ENCODE data around the gene RAD17. TPM values are rescaled to one million over a fixed set of nuclear protein-coding genes. Genes with fewer than 3 reads are reported as not detected.

The RAD17 gene
- total RNA-seq, 1 donor: 26.8 TPM

DNA sequence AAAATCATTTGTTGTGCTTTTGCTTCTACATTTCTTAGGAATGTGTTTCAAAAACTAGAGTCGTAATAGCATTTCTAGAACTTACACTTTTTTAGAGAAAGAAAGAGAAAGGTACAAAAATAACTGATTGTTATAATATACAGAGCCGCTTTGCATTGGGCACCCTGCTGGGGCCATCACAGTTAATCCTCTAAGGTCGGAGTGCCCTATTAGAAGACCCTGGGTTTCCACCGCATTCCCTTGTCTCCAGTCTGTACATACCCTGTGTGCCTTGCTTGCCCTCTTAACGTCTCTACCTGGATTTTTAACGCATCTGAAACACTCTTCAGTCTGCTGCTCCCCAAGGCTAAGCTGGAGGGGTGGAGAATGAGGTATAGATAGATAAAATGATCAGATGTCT, 46.6 kb downstream of the RAD17 start:
- H3K36me3 ChIP-seq (ENCODE audit: insufficient read depth, low read length): peaks cover 12% of the 10 kb centered on the region
- H3K27me3 ChIP-seq (ENCODE audit: insufficient read depth, low read length): no peaks in the 10 kb centered on the region
- no peak for DNase-seq (ENCODE audit: insufficient read length, low spot score, missing footprints)
- H3K4me2 ChIP-seq (ENCODE audit: insufficient read depth, low read length): no peak overlapping the region
- H3K9me3 ChIP-seq (ENCODE audit: low read depth, low read length): no peaks in the 10 kb centered on the region
- H2AFZ ChIP-seq (ENCODE audit: low read length): no peak overlapping the region
- H3K27ac ChIP-seq (ENCODE audit: low read depth, low read length): no peak overlapping the region
- H3K79me2 ChIP-seq (ENCODE audit: insufficient read depth, low read length): no peaks in the 10 kb centered on the region
- no peak overlapping the region for H3K4me3 ChIP-seq (ENCODE audit: insufficient read depth, low read length)
- no peaks in the 10 kb centered on the region for H3K4me1 ChIP-seq (ENCODE audit: insufficient read depth, low read length)
- H4K20me1 ChIP-seq (ENCODE audit: insufficient read depth, low read length): no peaks in the 10 kb centered on the region
- TF ChIP-seq, protein P1, sequence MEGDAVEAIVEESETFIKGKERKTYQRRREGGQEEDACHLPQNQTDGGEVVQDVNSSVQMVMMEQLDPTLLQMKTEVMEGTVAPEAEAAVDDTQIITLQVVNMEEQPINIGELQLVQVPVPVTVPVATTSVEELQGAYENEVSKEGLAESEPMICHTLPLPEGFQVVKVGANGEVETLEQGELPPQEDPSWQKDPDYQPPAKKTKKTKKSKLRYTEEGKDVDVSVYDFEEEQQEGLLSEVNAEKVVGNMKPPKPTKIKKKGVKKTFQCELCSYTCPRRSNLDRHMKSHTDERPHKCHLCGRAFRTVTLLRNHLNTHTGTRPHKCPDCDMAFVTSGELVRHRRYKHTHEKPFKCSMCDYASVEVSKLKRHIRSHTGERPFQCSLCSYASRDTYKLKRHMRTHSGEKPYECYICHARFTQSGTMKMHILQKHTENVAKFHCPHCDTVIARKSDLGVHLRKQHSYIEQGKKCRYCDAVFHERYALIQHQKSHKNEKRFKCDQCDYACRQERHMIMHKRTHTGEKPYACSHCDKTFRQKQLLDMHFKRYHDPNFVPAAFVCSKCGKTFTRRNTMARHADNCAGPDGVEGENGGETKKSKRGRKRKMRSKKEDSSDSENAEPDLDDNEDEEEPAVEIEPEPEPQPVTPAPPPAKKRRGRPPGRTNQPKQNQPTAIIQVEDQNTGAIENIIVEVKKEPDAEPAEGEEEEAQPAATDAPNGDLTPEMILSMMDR (IDR thresholded peaks at IDR 0.05; ENCODE audit: extremely low read depth, low read depth, low read length): no peak

DNA sequence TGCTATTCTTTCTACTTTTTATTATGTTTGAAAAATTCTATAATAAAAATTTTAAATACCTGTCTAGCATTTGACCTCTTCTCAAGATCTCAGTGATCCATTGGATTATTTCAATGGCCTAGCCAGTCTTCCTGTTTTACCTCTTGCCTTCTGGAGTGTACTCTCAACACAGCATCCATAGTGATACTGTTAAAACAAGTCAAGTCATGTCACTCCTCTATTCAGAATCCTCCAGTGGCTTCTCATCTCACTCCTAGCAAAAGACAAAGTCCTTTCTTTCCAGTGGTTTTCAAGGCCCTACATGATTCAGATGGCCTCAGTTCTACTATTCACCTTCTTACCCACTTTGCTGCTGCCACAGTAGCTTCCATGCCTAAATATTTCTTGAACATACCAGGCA, 47.1 kb downstream of the RAD17 start:
- Histone ChIP-seq H3K79me2 (ENCODE audit: insufficient read depth, low read length) (no peaks in the 10 kb centered on the region), H2AFZ (ENCODE audit: low read length) (no peak overlapping the region), H3K4me3 (ENCODE audit: insufficient read depth, low read length) (no peak overlapping the region), H3K36me3 (ENCODE audit: insufficient read depth, low read length) (peaks cover 7% of the 10 kb centered on the region), H3K9me3 (ENCODE audit: low read depth, low read length) (no peaks in the 10 kb centered on the region), H4K20me1 (ENCODE audit: insufficient read depth, low read length) (no peaks in the 10 kb centered on the region), H3K27ac (ENCODE audit: low read depth, low read length) (no peak overlapping the region), H3K27me3 (ENCODE audit: insufficient read depth, low read length) (no peaks in the 10 kb centered on the region), H3K4me2 (ENCODE audit: insufficient read depth, low read length) (no peak overlapping the region), H3K4me1 (ENCODE audit: insufficient read depth, low read length) (no peaks in the 10 kb centered on the region)
- no peak for DNase-seq (ENCODE audit: insufficient read length, low spot score, missing footprints)
- TF ChIP-seq, protein P1 (IDR thresholded peaks at IDR 0.05; ENCODE audit: extremely low read depth, low read depth, low read length): no peak

DNA sequence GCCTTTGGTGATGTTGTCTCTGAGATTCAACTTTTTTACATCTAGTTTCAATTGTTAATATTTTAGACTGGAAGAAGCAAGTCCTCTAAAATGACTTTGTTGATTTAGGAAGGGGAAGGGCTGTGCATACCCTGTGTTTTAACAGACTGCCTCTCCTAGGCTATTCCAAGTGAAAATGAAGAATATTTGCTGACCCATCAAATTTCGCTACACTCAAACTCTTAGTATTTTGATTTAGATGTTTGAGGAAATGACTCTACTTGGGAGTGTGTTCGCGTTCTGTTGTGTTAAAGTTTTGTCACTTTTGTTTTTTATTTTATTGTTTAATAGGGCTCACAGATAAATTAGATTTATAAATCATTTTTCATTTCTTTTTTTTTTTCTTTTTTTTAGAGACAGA, 48.9 kb downstream of the RAD17 start:
- H3K4me2 ChIP-seq (ENCODE audit: insufficient read depth, low read length): no peak overlapping the region
- TF ChIP-seq, protein P1 (IDR thresholded peaks at IDR 0.05; ENCODE audit: extremely low read depth, low read depth, low read length): no peak
- no peaks in the 10 kb centered on the region for H3K9me3 ChIP-seq (ENCODE audit: low read depth, low read length)
- no peaks in the 10 kb centered on the region for H3K4me1 ChIP-seq (ENCODE audit: insufficient read depth, low read length)
- no peaks in the 10 kb centered on the region for H4K20me1 ChIP-seq (ENCODE audit: insufficient read depth, low read length)
- H2AFZ ChIP-seq (ENCODE audit: low read length): no peak overlapping the region
- no peak overlapping the region for H3K4me3 ChIP-seq (ENCODE audit: insufficient read depth, low read length)
- no peaks in the 10 kb centered on the region for H3K27me3 ChIP-seq (ENCODE audit: insufficient read depth, low read length)
- no peak overlapping the region for H3K27ac ChIP-seq (ENCODE audit: low read depth, low read length)
- H3K79me2 ChIP-seq (ENCODE audit: insufficient read depth, low read length): no peaks in the 10 kb centered on the region
- peaks cover 6% of the 10 kb centered on the region for H3K36me3 ChIP-seq (ENCODE audit: insufficient read depth, low read length)
- no peak for DNase-seq (ENCODE audit: insufficient read length, low spot score, missing footprints)

DNA sequence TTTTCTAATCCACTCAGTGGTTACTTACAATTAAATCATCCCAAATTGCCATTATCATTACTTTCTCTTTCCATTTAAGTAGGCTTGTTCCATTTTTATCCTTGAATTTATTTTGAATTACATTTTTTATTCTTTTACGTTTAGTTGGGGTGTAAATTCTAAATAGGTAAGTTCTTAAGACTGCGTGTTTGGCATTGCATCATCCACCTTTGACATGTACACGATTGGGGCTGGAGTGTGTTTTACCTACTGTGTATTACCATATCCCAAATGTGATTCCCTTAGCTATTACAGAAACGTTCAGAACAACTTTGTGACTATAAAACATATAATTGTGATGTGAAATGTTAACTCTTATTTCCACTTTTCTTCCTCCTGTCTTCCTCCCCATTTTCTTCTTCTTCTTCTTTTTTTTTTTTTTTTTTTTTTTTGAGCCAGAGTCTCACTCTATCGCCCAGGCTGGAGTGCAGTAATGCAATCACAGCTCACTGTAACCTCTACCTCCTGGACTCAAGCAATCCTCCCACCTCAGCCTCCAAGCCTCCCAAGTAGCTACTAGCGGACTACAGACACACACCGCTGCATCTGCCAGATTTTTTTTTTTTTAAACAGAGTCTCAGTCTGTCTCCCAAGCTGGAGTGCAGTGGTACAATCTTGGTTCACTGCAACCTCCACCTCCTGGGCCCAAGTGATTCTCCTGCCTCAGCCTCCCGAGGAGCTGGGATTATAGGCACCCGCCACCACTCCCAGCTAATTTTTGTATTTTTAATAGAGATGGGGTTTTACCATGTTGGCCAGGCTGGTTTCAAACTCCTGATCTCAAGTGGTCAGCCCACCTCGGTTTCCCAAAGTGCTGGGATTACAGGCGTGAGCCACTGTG, 62.0 kb downstream of the RAD17 start:
- no peaks in the 10 kb centered on the region for H3K27me3 ChIP-seq (ENCODE audit: insufficient read depth, low read length)
- no peaks in the 10 kb centered on the region for H3K4me1 ChIP-seq (ENCODE audit: insufficient read depth, low read length)
- no peak overlapping the region for H3K4me3 ChIP-seq (ENCODE audit: insufficient read depth, low read length)
- no peaks in the 10 kb centered on the region for H3K9me3 ChIP-seq (ENCODE audit: low read depth, low read length)
- H3K79me2 ChIP-seq (ENCODE audit: insufficient read depth, low read length): no peaks in the 10 kb centered on the region
- H3K27ac ChIP-seq (ENCODE audit: low read depth, low read length): no peak overlapping the region
- no peaks in the 10 kb centered on the region for H3K36me3 ChIP-seq (ENCODE audit: insufficient read depth, low read length)
- no peak for DNase-seq (ENCODE audit: insufficient read length, low spot score, missing footprints)
- no peak overlapping the region for H3K4me2 ChIP-seq (ENCODE audit: insufficient read depth, low read length)
- no peak overlapping the region for H2AFZ ChIP-seq (ENCODE audit: low read length)
- H4K20me1 ChIP-seq (ENCODE audit: insufficient read depth, low read length): no peaks in the 10 kb centered on the region
- TF ChIP-seq, protein P1 (IDR thresholded peaks at IDR 0.05; ENCODE audit: extremely low read depth, low read depth, low read length): no peak
